Neural cell (in vitro differentiated cells): ENCODE data around the gene EHD4.

Experiments
- CTCF ChIP-seq: fragments of 450-650 bp; IDR thresholded peaks from 2 replicates; pipeline ENCODE4 v1.5.1; 2014; ENCODE audit warnings: antibody characterized with exemption, mild to moderate bottlenecking, moderate library complexity; ENCODE audit not compliant: poor library complexity, severe bottlenecking
- EP300 ChIP-seq: fragments of 450-650 bp; conservative IDR thresholded peaks from 2 replicates; pipeline ENCODE4 v1.6.1; 2014; ENCODE audit warnings: antibody characterized with exemption, mild to moderate bottlenecking, moderate library complexity; ENCODE audit not compliant: poor library complexity, severe bottlenecking
- EZH2 ChIP-seq: fragments of 200-600, 300-800 bp; shearing (Covaris generic), sonication (generic); IDR thresholded peaks from 2 replicates; pipeline ENCODE4 v1.6.1; 2014; ENCODE audit warnings: antibody characterized with exemption, low read length, borderline replicate concordance, mild to moderate bottlenecking; ENCODE audit not compliant: insufficient read depth, poor library complexity, severe bottlenecking
- MXI1 ChIP-seq: fragments of 450-650 bp; conservative IDR thresholded peaks from 2 replicates; pipeline ENCODE4 v1.6.1; 2014; ENCODE audit warnings: antibody characterized with exemption, mild to moderate bottlenecking; ENCODE audit not compliant: poor library complexity, severe bottlenecking
- POLR2AphosphoS5 ChIP-seq: IDR thresholded peaks from 2 replicates; pipeline ENCODE4 v1.6.1; 2012
- RAD21 ChIP-seq: fragments of 450-650 bp; conservative IDR thresholded peaks from 2 replicates; pipeline ENCODE4 v1.6.1; 2014; ENCODE audit warnings: antibody characterized with exemption, mild to moderate bottlenecking, moderate library complexity
- TAF1 ChIP-seq: IDR thresholded peaks from 2 replicates; pipeline ENCODE4 v1.6.1; 2012; ENCODE audit warnings: low read depth
- TF ChIP-seq, protein P1 (sequence below): IDR thresholded peaks from 2 replicates; pipeline ENCODE4 v1.6.1; 2012; ENCODE audit warnings: borderline replicate concordance

GRCh38 chr15:41925086-41925608 is 47.2 kb downstream of the EHD4 start:
- TF ChIP-seq CTCF (no peak), EZH2 (no peak), EP300 (no peak), MXI1 (no peak), POLR2AphosphoS5 (no peak), RAD21 (no peak), TAF1 (no peak)
- TF ChIP-seq, protein P1, sequence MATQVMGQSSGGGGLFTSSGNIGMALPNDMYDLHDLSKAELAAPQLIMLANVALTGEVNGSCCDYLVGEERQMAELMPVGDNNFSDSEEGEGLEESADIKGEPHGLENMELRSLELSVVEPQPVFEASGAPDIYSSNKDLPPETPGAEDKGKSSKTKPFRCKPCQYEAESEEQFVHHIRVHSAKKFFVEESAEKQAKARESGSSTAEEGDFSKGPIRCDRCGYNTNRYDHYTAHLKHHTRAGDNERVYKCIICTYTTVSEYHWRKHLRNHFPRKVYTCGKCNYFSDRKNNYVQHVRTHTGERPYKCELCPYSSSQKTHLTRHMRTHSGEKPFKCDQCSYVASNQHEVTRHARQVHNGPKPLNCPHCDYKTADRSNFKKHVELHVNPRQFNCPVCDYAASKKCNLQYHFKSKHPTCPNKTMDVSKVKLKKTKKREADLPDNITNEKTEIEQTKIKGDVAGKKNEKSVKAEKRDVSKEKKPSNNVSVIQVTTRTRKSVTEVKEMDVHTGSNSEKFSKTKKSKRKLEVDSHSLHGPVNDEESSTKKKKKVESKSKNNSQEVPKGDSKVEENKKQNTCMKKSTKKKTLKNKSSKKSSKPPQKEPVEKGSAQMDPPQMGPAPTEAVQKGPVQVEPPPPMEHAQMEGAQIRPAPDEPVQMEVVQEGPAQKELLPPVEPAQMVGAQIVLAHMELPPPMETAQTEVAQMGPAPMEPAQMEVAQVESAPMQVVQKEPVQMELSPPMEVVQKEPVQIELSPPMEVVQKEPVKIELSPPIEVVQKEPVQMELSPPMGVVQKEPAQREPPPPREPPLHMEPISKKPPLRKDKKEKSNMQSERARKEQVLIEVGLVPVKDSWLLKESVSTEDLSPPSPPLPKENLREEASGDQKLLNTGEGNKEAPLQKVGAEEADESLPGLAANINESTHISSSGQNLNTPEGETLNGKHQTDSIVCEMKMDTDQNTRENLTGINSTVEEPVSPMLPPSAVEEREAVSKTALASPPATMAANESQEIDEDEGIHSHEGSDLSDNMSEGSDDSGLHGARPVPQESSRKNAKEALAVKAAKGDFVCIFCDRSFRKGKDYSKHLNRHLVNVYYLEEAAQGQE = no peak
